ENCODE results near the gene KREMEN1.
"Not testable (repeated sequence)": the region's sequence is repeated elsewhere in the genome, so short reads cannot be mapped to it uniquely, and the experiment has no call there.

The KREMEN1 gene

DNA sequence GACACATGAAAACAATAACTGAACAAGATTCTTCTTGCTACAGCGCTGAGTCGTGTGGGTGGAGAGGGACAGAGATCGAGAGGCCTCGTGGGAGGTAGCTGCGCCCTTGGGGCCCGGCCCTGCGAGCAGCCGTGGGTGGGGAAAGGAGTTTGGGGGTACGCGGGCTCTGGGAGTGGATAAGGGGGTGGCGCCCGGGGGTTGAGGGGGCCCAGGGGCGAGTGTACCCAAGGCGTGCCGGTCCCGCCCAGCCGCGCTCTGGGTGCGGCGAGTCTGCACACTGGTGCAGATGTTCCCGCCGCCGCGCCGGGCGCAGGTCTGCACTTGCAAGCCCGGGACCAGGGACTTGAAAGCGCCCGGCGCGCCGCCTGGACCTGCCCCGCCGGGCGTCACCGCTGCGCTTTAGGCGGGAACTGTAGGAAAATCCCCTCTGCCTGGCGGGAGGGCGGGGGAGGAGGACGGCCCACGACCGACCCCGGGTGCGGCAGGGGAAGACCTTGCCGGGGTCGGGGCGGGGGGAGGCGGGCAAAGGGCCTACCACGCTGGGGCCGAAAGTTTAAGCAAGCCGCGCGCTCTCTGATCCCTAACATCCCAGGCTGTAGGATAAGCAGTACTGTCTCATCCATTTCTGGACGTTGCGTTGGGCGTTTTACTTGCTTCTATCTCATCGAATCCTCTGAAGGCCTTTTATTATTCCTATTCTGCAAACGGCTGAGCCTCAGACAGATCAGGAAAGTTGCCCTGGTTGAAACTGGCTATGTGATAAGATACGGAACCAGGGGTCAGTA lies 1.4 kb upstream of the KREMEN1 start:
- DNase-seq, result peak in 3 of 42 donors; percentile 16 to 44 (median 36)
- intact Hi-C loops (cut with DNase I), result loop anchor here (10.0 kb wide), 1 partner anchor 73 kb away; no protein-coding TSS in a partner anchor

DNA sequence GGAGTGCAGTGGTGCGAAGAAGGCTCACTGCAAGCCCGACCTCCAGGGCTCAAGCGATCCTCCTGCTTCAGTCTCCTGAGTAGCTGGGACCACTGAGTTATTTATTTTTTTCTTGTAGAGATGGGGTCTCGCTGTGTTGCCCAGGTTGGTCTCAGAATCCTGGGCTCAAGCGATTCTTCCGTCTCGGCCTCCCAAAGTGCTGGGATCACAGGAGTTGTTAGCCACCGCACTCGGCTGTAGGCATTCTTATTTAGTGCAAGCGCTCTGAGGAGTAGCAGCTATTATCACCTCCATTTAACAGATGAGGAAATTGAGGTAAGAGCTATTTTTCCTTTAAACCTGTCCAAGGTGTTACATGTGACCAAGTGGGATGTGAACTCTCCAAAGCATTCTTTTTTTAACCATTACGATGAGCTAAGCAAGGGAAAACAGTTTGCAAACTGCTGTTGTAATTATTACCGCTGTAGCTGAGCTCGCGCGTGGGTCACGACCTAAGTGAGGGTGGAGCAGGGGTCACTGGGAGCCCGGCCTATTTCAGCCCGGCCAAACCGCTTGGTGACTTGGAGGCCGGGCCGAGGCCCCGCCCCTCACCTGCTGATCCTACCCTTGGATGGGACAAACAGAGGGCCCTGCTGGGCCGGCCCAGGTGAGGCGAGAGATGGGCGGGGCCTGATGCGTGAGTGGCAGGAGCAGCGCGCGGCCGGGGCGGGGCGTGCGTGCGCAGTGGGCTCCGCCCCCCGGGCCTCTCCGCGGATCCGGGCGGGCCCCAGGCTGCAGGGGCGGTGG lies 449 bp upstream of the KREMEN1 start:
- DNase-seq, result peak; percentile 61 to 94 (median 88)
- intact Hi-C loops (cut with DNase I), result loop anchor here (10.0 kb wide), 1 partner anchor 72 kb away; no protein-coding TSS in a partner anchor

- intact Hi-C loops (cut with DNase I), result loop anchor here (10.0 kb wide), 1 partner anchor 71 kb away; no protein-coding TSS in a partner anchor
- DNase-seq, result peak in 35 of 42 donors; percentile 22 to 73 (median 50)
These were observed 912 bp downstream of the KREMEN1 start for GRCh38 chr22:29073618-29074275.

DNA sequence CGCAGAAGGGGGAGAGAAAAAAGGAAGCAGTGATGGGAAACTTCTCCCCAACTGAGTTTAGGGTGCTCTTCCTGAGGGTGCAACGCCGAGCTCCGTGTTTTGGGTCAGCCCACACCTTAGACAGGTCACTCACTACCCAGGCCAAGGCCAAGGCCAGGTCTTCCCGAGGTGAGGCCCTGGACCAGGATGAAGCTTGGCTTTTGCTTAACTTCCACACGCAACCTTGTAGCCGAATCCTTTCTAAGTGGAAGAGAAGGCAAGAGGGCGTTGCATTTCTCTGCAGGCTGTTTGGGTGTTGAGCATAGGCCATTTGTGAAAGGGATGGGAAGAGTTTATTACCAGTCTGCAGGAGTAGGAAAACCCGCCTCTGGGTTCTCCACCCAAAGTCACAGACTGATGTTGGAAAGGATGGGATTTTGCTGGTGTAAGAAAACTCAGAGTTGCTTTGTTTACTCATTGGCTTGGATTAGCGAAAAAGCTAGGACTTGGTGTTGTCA lies 1.5 kb downstream of the KREMEN1 start:
- no peak for DNase-seq
- intact Hi-C loops (cut with DNase I), result loop anchor here (10.0 kb wide), 1 partner anchor 70 kb away; no protein-coding TSS in a partner anchor

- intact Hi-C loops (cut with DNase I), result loop anchor here (10.0 kb wide), 1 partner anchor 67 kb away; no protein-coding TSS in a partner anchor
- DNase-seq, result no peak
These were observed 5.4 kb downstream of the KREMEN1 start for GRCh38 chr22:29078036-29078868.

- no peak for DNase-seq
- intact Hi-C loops (cut with DNase I), result loop anchor here (10.0 kb wide), 1 partner anchor 66 kb away; no protein-coding TSS in a partner anchor
These were observed 6.0 kb downstream of the KREMEN1 start for GRCh38 chr22:29078869-29079207.

DNA sequence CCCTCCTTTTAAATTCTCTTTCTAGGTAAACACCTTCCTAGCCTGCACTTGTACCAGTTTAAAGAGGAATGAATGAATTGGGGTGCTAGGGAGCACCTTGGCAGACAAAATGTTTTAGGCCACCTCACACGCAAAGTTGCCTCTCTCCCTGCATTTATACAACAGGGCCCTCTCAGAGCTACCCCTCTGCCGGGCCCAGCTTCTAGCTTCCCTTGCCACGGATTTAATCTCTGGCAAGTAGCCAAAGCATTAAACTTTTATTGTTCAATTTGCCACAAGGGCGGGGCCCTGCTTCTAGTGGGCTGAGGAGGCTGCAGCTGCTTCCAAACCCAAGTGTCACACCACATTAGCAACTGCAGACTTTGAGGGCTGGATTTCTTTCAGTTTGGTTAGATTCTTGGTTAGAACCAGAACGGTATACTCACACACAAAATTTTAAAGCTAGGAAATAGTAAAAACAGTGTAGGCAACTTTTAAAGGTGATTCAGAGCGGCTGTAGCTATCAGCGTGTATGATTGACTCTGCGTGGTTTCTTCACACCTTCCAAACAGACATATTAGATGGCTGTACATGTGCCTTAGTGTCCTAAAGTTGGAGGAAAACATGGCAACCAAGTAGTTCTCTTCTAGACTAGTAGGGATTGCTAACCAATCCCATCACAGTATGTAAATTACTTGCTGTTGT lies 6.5 kb downstream of the KREMEN1 start:
- intact Hi-C loops (cut with DNase I), result loop anchor here (10.0 kb wide), 1 partner anchor 65 kb away; no protein-coding TSS in a partner anchor
- peak in 1 of 42 donors; percentile 32 for DNase-seq

DNA sequence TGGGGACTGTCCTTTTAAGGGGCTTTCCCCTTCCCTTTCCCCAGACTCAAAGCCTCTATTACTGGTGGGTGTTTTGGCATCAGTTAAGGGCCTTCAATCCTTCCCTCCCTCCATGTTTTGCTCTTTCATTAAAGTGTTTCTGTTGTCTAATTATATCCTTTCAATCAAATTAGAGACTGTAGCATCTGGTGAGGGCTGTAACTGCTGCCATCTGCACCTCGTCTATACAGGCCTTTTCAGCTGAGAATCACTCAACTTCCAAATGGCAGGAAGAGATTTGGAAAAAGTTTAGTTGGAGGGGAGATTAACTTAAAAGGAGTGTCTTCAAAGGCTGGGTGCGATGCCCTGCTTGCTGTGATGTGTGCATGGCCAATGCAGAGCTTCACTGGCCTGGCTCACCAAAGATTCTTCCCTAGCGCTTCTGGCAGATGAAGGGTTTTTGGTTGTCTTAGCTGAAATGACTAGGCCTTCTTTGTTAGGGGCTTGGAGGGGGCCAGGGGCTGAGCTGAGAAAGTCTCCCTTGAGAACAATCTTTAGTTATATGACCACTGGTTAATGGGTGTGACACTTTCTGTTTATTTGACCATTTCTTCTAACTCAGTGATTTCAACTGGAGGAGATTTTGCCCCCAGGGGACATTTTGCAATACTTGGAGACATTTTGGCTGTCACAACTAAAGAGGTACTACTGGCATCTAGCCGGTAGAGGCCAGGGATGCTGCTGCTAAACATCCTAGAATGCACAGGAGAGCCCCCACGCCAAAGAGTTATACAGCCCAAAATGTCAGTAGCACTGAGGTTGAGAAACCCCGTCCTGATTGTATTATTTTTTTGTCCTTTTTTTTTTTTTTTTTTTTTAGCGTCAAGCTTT lies 7.5 kb downstream of the KREMEN1 start:
- intact Hi-C loops (cut with DNase I), result no loop called here
- no peak for DNase-seq

DNA sequence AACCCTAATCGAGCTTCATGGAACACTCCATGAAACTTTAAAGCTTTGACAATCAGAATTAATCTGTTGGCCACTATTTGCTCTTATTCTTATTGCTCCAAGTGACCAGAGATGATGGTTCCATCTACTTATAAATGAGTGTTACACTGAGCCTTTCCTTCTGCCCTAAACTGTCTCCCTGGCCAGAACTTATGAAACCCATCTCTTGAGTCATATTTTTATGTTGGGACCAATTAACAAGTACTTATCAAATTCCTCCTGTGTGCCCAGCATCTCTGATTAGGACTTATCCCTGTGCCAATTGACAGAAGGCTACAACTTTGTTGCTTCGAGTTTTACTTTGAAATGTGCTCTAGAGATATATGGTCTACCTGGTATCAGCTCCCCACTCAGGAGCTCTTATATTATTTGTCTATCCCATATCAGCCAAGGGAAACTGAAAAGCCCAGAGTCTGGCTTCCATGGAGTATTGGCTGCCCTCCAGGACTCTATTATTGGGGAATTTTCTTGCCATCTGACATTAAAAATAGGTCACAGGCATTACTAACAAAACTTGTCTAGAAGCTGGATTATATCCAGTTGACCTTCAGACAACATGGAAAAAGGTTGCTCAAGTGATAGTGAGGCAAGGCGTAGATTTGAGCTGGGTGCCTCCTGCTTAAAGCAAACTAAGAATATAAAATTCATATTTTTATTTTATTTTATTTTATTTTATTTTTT lies 8.8 kb downstream of the KREMEN1 start:
- intact Hi-C loops (cut with DNase I), result no loop called here
- no peak for DNase-seq

- DNase-seq, result no peak
- intact Hi-C loops (cut with DNase I), result no loop called here
These were observed 10.2 kb downstream of the KREMEN1 start for GRCh38 chr22:29082826-29083545.

- DNase-seq; intact Hi-C loops (cut with DNase I): not testable (repeated sequence)
These were observed 10.7 kb downstream of the KREMEN1 start for GRCh38 chr22:29083576-29083932.

DNA sequence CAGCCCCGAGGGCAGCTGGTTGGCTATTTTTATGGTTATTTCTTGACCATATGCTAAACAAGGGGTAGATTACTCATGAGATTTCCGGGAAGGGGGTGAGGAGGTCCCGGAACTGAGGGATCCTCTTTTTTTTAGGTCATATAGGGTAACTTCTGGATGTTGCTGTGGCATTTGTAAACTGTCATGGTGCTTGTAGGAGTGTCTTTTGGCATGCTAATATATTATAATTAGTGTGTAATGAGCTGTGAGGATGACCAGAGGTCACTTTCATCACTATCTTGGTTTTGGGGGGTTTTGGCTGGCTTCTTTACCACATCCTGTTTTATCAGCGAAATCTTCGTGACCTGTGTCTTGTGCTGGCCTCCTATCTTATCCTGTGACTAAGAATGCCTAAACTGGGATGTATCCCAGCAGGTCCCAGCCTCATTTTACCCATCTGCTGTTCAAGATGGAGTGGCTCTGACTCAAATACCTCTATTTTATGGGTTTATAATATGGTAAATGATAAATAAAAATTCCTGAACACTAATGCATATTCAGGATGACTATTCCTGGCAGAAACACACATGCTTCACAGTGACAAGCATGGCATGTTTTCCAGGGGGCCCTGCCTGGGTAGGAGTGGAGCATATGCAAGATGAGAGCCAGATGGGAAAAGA lies 11.2 kb downstream of the KREMEN1 start:
- intact Hi-C loops (cut with DNase I), result no loop called here
- no peak for DNase-seq

DNA sequence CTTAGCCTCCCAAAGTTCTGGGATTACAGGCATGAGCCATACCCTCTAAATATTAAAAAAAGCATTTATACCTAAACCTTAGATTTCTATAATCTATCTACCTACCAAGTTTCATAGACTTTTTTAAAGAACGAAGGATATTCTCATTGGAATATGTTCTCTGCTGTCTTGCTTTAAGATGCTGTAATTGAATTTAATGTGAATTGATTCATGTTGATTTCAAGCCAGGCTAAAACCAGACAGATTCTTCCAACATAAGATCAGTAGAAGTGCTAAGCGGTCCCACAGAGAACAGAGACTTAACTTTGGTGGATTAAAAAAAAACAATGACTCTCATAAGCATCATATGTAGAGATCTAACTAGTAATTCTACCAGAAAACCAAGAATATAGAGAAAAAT lies 14.2 kb downstream of the KREMEN1 start:
- intact Hi-C loops (cut with DNase I), result no loop called here

GRCh38 chr22:29088809-29089208 lies 16.0 kb downstream of the KREMEN1 start:
- intact Hi-C loops (cut with DNase I), result no loop called here
- no peak for DNase-seq

More for the DNA sequence above, 14.2 kb downstream of the KREMEN1 start:
- no peak for DNase-seq

DNA sequence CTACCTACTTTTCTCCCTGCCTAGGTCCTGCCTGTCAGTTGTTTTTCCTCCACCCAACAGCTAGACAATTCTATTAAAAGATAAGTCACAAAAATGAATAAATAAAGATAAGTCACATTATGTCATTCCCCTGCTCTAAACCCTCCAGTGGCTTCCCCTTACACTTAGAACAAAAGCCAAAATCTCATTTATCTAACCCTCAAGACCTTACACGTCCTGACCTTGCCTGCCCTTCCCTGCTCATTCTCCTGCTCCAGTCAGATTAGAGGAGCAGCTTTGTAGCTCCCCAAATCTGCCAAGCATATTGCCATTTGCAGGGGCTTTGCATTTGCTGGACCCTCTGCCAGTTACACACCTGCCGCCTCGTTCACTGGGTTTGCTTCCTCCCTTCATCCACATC lies 16.7 kb downstream of the KREMEN1 start:
- intact Hi-C loops (cut with DNase I), result no loop called here
- no peak for DNase-seq
